Gastroesophageal sphincter (tissue), 4 donors: Measurements from ENCODE around the gene WLS. TPM values are rescaled to one million over a fixed set of nuclear protein-coding genes. Genes with fewer than 3 reads are reported as not detected.

ENCODE experiments used
- ATAC-seq: fragments of 150-250 bp; one replicate; pipeline ENCODE4 v1.9.1; 2016; ENCODE audit warnings: mild to moderate bottlenecking, moderate library complexity
- H3K27ac ChIP-seq, 4 donors: fragments of 200-600 bp; sonication (generic) in 3 of 4; 1 replicate in 3 of 4; 2 replicates in 1 of 4; pipeline ENCODE4 v1.5.1; 2016 to 2019
- H3K27me3 ChIP-seq: fragments of 200-600 bp; sonication (generic); one replicate; pipeline ENCODE4 v1.5.1; 2019
- H3K36me3 ChIP-seq, 2 donors: fragments of 200-600 bp; sonication (generic); one replicate each; pipeline ENCODE4 v1.5.1; 2019; ENCODE audit warnings: control low read depth in 1 of 2
- H3K4me1 ChIP-seq, 3 donors: fragments of 200-600 bp; sonication (generic); 1 replicate in 2 of 3; 2 replicates in 1 of 3; pipeline ENCODE4 v1.5.1; 2016 to 2019; ENCODE audit warnings: control low read depth in 2 of 3
- H3K4me3 ChIP-seq, 2 donors: fragments of 200-600 bp; sonication (generic); one replicate each; pipeline ENCODE4 v1.5.1; 2019; ENCODE audit warnings: mild to moderate bottlenecking in 1 of 2, moderate library complexity in 1 of 2
- H3K9me3 ChIP-seq, 3 donors: fragments of 200-600 bp; sonication (generic); one replicate each; pipeline ENCODE4 v1.5.1; 2017 to 2019; ENCODE audit warnings: control low read depth in 2 of 3
- EP300 ChIP-seq: sonication (generic); formaldehyde crosslinking; IDR thresholded peaks from one replicate; pipeline ENCODE4 v1.6.1; 2017; ENCODE audit warnings: antibody characterized with exemption, mild to moderate bottlenecking
- POLR2A ChIP-seq, 2 donors: fragments of 450-650 bp; IDR thresholded peaks; one replicate each; pipeline ENCODE4 v1.6.1; 2017; ENCODE audit warnings: antibody characterized with exemption in 2 of 2, mild to moderate bottlenecking in 2 of 2, moderate library complexity in 1 of 2
- POLR2AphosphoS5 ChIP-seq: sonication (generic); formaldehyde crosslinking; IDR thresholded peaks from one replicate; pipeline ENCODE4 v1.6.1; 2017; ENCODE audit warnings: antibody characterized with exemption
- WGBS, 2 donors: methylation state at CpG; one replicate each; pipeline ENCODE4 v1.1.5; 2018; ENCODE audit warnings: low coverage in 1 of 2; 5-methylcytosine and 5-hydroxymethylcytosine counted together
- total RNA-seq, 4 donors: library from RNA; depleted of rRNA; stranded (reverse); fragments of >200 nt; gene quantifications; one replicate each; pipeline ENCODE4 v1.1.0, GENCODE V29; 2016
- TF ChIP-seq, protein P1 (sequence below), 4 experiments: fragments of 200-600 bp in 2 of 4; fragments of 450-650 bp in 2 of 4; sonication (generic) in 1 of 4; IDR thresholded peaks; one replicate each; pipeline ENCODE4 v1.5.1; 2017 to 2019; ENCODE audit warnings: antibody characterized with exemption in 4 of 4, mild to moderate bottlenecking in 2 of 4, moderate library complexity in 2 of 4

Gene WLS
- total RNA-seq, 4 donors from 2014 or later: 120 to 280 (median 263) TPM

DNA sequence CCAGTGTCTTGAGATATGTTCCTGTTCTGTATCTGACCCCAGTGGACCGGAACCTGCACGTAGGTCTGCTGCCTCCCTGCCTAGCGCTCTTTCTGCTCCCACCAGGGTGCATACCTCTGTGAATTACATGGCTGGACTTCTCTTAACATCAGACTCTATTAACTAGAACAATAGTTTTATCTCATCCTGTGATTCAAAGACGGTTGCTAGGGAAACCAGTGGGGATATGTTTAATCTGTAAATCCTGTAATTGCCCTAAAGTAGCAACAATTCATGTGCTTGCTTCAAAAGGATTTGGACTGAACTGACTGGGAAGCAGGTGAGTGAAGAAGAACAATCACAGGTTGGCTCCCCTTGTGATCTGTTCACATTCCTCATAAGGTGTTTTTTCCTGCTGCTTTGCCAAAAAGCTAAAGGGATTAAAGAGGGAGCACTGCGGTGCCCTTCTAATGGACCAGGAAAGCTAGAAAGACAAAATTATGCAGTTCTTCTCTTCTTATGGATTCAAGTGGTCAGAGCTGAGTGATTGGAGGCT lies 129.2 kb downstream of the WLS start:
- 87 to 95% methylated on average over 4 to 5 of the region's 5 CpGs for WGBS, 2 donors
- Histone ChIP-seq H3K36me3 (peaks cover 0 to 14% of the 10 kb centered on the region in 2 donors), H3K4me1 (peaks cover 0 to 8% (median 0%) of the 10 kb centered on the region in 3 donors), H3K27me3 (no peaks in the 10 kb centered on the region), H3K27ac (no peak overlapping the region), H3K4me3 (no peak overlapping the region), H3K9me3 (no peaks in the 10 kb centered on the region)
- TF ChIP-seq, protein P1, sequence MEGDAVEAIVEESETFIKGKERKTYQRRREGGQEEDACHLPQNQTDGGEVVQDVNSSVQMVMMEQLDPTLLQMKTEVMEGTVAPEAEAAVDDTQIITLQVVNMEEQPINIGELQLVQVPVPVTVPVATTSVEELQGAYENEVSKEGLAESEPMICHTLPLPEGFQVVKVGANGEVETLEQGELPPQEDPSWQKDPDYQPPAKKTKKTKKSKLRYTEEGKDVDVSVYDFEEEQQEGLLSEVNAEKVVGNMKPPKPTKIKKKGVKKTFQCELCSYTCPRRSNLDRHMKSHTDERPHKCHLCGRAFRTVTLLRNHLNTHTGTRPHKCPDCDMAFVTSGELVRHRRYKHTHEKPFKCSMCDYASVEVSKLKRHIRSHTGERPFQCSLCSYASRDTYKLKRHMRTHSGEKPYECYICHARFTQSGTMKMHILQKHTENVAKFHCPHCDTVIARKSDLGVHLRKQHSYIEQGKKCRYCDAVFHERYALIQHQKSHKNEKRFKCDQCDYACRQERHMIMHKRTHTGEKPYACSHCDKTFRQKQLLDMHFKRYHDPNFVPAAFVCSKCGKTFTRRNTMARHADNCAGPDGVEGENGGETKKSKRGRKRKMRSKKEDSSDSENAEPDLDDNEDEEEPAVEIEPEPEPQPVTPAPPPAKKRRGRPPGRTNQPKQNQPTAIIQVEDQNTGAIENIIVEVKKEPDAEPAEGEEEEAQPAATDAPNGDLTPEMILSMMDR (IDR thresholded peaks at IDR 0.05): no peak
- no peak for TF ChIP-seq POLR2A (IDR thresholded peaks at IDR 0.05)
- no peak for TF ChIP-seq EP300
- TF ChIP-seq POLR2AphosphoS5: no peak
- ATAC-seq: no peak

GRCh38 chr1:68101829-68102228 lies 130.5 kb downstream of the WLS start:
- no peaks in the 10 kb centered on the region for H3K27me3 ChIP-seq
- ATAC-seq: no peak
- no peak overlapping the region for H3K27ac ChIP-seq
- TF ChIP-seq, protein P1 (IDR thresholded peaks at IDR 0.05): no peak
- TF ChIP-seq POLR2AphosphoS5 (no peak), EP300 (no peak), POLR2A (IDR thresholded peaks at IDR 0.05) (no peak)
- peaks cover 0 to 17% of the 10 kb centered on the region in 2 donors for H3K36me3 ChIP-seq
- H3K4me1 ChIP-seq: peaks cover 0 to 5% (median 0%) of the 10 kb centered on the region in 3 donors
- no peaks in the 10 kb centered on the region for H3K9me3 ChIP-seq
- no peak overlapping the region for H3K4me3 ChIP-seq
- WGBS, 2 donors: 94 to 95% methylated on average over 4 of the region's 4 CpGs

DNA sequence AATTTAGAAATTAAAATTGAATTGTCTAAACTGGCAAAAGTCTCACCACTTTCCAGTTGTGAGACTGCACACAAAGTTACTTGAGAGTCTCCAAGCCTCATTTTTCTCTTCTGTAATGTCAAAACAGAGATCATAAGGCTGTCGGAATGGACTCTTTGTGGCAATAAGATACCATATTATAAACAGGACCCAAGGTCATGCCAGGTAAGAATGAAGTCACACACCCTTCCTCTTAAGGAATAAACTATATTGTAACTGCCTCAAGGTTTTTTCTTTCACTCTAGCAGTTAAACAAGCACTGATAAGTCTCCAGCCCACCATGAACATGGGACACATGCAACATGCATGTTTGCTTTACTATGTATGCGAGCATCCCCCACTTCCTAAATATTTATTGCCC lies 131.8 kb downstream of the WLS start:
- Histone ChIP-seq H3K4me1 (peaks cover 0 to 5% (median 0%) of the 10 kb centered on the region in 3 donors), H3K4me3 (no peak overlapping the region), H3K36me3 (peaks cover 0 to 10% of the 10 kb centered on the region in 2 donors), H3K9me3 (no peaks in the 10 kb centered on the region), H3K27me3 (no peaks in the 10 kb centered on the region), H3K27ac (no peak overlapping the region)
- ATAC-seq: no peak
- TF ChIP-seq, protein P1 (IDR thresholded peaks at IDR 0.05): no peak
- TF ChIP-seq EP300 (no peak), POLR2AphosphoS5 (no peak), POLR2A (IDR thresholded peaks at IDR 0.05) (no peak)
- 68 to 79% methylated on average over 2 of the region's 2 CpGs for WGBS, 2 donors

DNA sequence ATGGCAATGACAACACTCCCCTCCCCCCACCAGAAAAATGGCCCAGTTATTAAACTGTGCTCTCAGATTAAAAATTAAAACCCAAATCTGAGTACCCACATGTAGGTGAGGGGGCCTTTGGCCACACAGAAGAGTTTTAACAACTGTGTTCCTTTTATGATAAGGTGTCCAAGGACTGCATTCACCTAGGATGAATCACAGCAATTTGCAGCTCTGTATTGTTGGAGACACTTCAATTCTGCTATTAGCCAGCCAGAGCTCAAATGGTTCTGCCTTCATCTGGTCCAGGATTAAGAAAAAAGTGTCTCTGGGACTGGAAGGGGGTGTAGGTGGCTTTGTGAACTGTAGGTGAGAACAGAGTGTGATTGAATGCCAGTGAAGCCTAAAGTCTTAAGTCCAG lies 138.6 kb downstream of the WLS start:
- ATAC-seq: no peak

DNA sequence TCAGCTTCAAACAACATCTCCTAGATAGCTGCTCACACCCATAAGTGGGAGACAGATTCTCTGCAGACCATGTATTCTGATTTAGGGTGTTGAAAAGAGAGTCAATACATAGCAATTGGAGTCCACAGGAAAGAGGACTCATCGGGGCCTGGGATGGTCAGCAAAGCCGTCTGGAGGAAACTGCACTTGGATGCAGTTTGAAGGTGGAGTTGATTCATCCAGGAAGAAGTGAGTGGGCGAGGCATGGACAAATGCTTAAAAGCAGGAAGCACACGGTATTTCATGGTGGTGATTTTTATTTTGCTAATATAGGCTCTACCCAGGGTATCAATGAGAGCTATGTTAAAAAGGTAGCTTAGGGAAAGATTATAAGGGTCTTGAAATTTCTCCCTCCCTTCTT lies 145.1 kb downstream of the WLS start:
- ATAC-seq: no peak
- Histone ChIP-seq H3K4me3 (no peak overlapping the region), H3K36me3 (no peaks in the 10 kb centered on the region), H3K27ac (no peak overlapping the region), H3K27me3 (no peaks in the 10 kb centered on the region), H3K9me3 (peaks cover 0 to 7% (median 0%) of the 10 kb centered on the region in 3 donors), H3K4me1 (no peaks in the 10 kb centered on the region)
- TF ChIP-seq, protein P1 (IDR thresholded peaks at IDR 0.05): no peak
- TF ChIP-seq EP300 (no peak), POLR2AphosphoS5 (no peak), POLR2A (IDR thresholded peaks at IDR 0.05) (no peak)
- WGBS, 2 donors: 73 to 76% methylated on average over 3 to 4 of the region's 4 CpGs

More for the DNA sequence above, 138.6 kb downstream of the WLS start:
- H3K36me3 ChIP-seq: peaks cover 0 to 10% of the 10 kb centered on the region in 2 donors
- H3K27ac ChIP-seq: no peak overlapping the region
- peaks cover 0 to 2% (median 0%) of the 10 kb centered on the region in 3 donors for H3K9me3 ChIP-seq
- TF ChIP-seq EP300: no peak
- TF ChIP-seq, protein P1 (IDR thresholded peaks at IDR 0.05): no peak
- no peak for TF ChIP-seq POLR2AphosphoS5
- no peak for TF ChIP-seq POLR2A (IDR thresholded peaks at IDR 0.05)
- H3K27me3 ChIP-seq: no peaks in the 10 kb centered on the region
- no peak overlapping the region for H3K4me3 ChIP-seq
- H3K4me1 ChIP-seq: no peaks in the 10 kb centered on the region
